HUES64 (cell line): Measurements from ENCODE around the gene MRTFA.
A peak's percentile ranks its signal among the peaks of the same experiment; 100 is the strongest.
"Not testable (repeated sequence)": the region's sequence is repeated elsewhere in the genome, so short reads cannot be mapped to it uniquely, and the experiment has no call there.

Source experiments
- H3K27ac ChIP-seq: 2 replicates; pipeline ENCODE4 v1.7.0; 2013; ENCODE audit warnings: low read depth, low read length, inconsistent platforms
- H3K27me3 ChIP-seq: 2 replicates; pipeline ENCODE4 v1.6.1; 2013; ENCODE audit warnings: mild to moderate bottlenecking, low read length; ENCODE audit not compliant: insufficient read depth
- H3K36me3 ChIP-seq: 2 replicates; pipeline ENCODE4 v1.6.1; 2013; ENCODE audit warnings: mild to moderate bottlenecking, low read length; ENCODE audit not compliant: insufficient read depth
- H3K4me1 ChIP-seq: 2 replicates; pipeline ENCODE4 v1.6.1; 2013; ENCODE audit warnings: mild to moderate bottlenecking, low read length, moderate library complexity; ENCODE audit not compliant: insufficient read depth
- H3K4me3 ChIP-seq: 2 replicates; pipeline ENCODE4 v1.5.1; 2013; ENCODE audit warnings: mild to moderate bottlenecking, low read length, moderate library complexity
- H3K9ac ChIP-seq: 2 replicates; pipeline ENCODE4 v1.6.1; 2013; ENCODE audit warnings: mild to moderate bottlenecking, low read depth, low read length
- H3K9me3 ChIP-seq: 2 replicates; pipeline ENCODE4 v1.6.1; 2013; ENCODE audit warnings: low read depth, low read length; ENCODE audit not compliant: insufficient read depth
- WGBS: fragments of 150-250, 120-280 bp; methylation state at CpG from one replicate; pipeline ENCODE4 v1.1.7; 2013; ENCODE audit warnings: missing lambda C conversion rate; 5-methylcytosine and 5-hydroxymethylcytosine counted together

The MRTFA gene

DNA sequence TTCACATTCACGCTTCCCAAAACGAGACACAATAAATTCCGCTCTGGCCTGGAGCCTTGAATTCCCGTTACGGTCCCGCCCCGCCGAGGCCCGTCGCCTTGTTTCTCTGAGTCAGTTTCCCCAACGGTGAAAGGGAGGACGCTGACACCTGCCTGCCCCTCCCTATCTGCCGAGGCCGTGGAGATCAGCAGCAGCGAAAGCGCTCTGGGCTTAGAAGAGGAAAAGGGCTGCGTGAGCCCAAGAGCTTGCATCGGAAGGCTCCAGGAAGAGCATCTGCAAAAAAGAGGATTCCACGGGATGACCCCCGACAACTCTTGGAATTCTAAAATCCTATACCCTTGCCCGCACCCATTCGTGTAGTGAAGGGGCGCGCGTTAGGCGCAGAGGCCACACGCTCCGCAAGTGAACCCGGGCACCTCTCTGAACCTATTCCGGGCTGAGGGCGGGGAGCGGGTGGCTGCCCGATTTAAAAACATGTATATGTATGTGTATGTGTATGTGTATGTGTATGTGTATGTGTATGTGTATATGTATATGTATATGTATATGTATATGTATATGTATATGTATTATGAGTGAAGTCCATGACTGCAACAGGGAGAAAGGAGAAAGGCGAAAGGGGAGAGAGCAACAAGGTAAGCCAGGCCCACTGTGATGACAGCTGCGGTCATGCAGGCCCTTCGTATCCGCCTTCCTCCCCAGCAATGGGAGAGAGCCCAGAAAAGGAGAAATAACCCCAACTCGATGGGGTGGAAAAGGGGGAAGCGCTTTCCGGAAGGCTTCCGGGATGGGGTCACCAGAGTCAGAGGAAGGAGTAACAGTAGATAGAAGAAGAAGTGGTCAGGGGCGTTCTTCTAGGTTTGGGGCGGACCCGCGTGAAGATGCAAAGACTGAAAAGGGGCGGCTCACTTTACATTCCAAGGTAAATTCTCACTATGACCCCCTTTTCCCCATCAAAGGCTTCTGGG, 948 bp upstream of the MRTFA start:
- 35% methylated on average over 43 of the region's 46 CpGs for WGBS
- peaks cover 5% of the 10 kb centered on the region; the same call in 1 of the 2 replicates for H3K4me1 ChIP-seq

DNA sequence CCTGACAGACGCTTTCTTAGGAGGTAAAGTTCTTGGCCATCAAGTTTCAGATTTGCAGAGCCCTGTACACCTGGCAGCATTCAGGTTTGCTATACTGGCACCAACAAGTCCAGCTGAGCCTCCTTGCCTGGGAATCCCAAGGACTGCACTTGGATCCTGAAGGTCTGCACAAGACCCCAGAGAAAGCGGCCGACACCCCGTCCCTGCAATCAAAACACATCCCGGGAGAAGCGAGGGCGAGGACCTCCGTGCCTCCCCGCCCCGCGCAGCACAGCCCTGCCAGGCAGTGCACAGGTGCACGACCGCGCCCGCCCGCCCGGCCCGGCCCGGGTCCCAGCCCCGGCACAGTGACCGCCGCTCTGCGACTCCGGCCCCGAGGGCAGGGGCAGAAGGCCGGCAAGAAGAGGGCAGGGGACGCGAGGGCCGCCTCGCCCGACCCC, 559 bp downstream of the MRTFA start:
- no peaks in the 10 kb centered on the region for H3K9me3 ChIP-seq
- H3K9ac ChIP-seq, result peak overlapping the region; percentile 75
- H3K4me3 ChIP-seq, result peak overlapping the region; percentile 79
- peak overlapping the region; percentile 76; the same call in 1 of the 2 replicates for H3K27ac ChIP-seq
- H3K4me1 ChIP-seq, result peaks cover 5% of the 10 kb centered on the region; the same call in 1 of the 2 replicates
- H3K27me3 ChIP-seq, result no peaks in the 10 kb centered on the region
- 2% methylated on average over 31 of the region's 31 CpGs for WGBS
- no peaks in the 10 kb centered on the region for H3K36me3 ChIP-seq

More for the DNA sequence above, 948 bp upstream of the MRTFA start:
- Histone ChIP-seq H3K27me3 (no peaks in the 10 kb centered on the region), H3K36me3 (no peaks in the 10 kb centered on the region), H3K9ac (peak overlapping the region; percentile 30), H3K9me3 (no peaks in the 10 kb centered on the region), H3K27ac (0 out of 2 replicates have a peak overlapping the region, but pooled peaks have one; percentile 14), H3K4me3 (peak overlapping the region; percentile 63)

DNA sequence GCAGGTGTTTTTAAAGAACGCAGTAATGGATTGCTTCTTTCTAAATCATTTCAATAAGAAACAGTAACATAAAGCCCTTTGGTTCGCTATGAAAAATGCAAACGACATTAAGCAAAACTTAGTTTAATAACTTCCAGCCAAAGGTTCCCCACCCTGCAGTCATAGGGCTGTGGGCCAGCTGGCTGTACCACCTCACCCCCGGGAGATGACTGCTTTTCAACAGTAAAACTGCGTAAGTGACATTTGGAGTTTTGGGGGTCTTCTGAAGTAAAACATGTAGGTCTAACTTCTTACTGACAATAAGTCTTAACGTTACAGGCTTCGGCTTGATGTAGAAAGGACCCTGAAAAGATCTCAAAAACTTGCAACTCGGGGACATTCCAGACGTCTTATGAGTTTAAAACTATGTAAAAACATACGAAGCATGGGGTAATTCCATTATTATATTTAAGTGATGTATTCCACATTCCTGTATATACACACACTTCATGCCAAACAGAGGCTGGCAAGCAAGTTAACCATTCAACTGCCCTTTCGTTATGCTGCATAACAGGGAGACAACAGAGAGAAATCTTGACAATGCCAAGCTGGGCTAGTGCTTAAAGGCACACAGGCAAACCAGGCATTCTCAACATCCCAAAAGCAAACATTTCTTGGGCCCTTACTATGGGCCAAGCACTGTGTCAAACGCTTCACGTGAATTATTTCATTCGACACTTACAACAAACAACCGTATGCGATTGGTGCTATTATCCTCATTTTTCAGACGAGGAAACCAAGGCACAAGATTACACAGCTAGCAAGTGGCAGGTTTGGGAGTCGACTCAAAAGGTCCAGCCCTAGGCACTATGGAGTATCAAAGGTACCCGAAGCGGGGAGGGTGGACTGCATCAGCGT, 1.2 kb downstream of the MRTFA start:
- H3K4me3 ChIP-seq, result peak overlapping the region; percentile 79
- H3K27ac ChIP-seq, result no peak overlapping the region

DNA sequence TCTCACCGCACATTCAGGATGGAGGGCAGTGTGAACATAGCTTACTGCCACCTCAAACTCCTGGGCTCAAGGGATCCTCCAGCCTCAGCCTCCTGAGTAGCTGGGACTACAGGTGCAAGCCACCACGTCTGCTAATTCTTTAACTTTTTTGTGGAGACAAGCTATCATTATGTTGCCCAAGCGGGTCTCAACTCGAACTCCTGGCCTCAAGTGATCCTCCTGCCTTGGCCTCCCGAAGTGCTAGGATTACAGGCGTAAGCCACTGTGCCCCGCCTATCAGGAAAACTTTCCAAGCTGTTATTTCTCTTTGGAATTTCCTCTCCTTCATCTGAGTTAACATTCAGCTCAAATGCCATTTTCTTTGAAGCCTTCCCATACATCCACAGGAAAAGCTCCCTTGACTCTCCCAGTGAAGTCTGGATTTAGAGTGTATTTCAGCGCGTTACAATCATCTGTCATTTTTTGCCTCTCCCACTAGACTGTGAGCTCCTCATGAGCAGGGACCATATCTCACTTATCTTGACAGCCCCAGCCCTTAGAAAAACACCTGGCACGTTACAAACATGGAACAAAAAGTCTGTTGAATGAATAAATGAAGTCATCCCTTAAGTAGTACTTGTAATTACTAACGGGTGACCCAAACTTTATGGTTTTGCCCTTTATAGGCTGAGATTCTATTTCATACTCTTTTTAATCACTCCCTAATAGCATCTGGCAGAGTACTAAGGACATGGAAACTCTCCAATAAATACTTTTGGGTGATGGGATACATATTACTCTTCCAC, 2.2 kb downstream of the MRTFA start:
- Histone ChIP-seq H3K9ac (no peak overlapping the region), H3K4me3 (no peak overlapping the region), H3K27me3 (no peaks in the 10 kb centered on the region), H3K4me1 (peaks cover 5% of the 10 kb centered on the region; the same call in 1 of the 2 replicates), H3K36me3 (no peaks in the 10 kb centered on the region), H3K9me3 (no peaks in the 10 kb centered on the region), H3K27ac (no peak overlapping the region)
- 97% methylated on average over 11 of the region's 11 CpGs for WGBS

More for the DNA sequence above, 1.2 kb downstream of the MRTFA start:
- peak overlapping the region; percentile 75 for H3K9ac ChIP-seq
- H3K36me3 ChIP-seq, result no peaks in the 10 kb centered on the region
- H3K9me3 ChIP-seq, result no peaks in the 10 kb centered on the region
- H3K27me3 ChIP-seq, result no peaks in the 10 kb centered on the region
- 56% methylated on average over 20 of the region's 21 CpGs for WGBS
- H3K4me1 ChIP-seq, result peaks cover 5% of the 10 kb centered on the region; the same call in 1 of the 2 replicates

DNA sequence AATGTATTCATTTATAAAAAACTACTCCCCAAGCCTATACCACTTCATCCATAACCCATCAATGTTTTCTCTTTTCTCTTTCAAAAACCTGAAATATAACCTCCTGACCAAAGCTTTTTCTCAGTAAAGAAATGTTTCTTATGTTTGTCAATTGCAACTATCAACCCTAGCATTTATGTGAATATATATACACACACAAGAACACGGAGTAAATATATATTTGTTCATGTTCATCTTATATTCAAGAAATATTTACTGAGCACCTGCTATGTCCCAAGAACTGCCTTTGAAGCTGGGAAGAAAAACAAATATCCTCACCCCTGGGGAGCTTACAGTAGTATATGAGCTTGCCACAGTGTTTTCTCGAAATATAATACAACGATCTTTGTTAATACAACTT, 3.5 kb downstream of the MRTFA start:
- 82% methylated on average over 2 of the region's 3 CpGs for WGBS
- H3K9me3 ChIP-seq, result no peaks in the 10 kb centered on the region

DNA sequence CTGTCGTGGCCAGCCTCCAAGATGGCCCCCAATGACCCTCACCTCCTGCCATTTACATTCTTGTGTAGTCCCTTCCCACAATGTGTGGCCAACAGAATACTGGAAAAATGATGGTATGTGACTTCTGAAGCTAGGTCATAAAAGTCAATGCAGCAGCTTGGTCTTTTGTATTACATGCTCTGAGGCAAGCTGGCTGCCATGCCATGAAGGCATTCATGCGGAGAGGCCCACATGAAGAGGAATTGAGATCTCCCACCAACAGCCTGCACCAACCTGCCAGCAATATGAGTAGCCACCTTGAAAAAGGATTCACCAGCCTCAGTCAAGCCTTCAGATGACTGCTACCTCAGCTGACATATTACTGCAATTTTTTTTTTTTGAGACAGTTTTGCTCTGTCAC, 4.6 kb downstream of the MRTFA start:
- Histone ChIP-seq H3K4me1 (peaks cover 8% of the 10 kb centered on the region), H3K27ac (no peak overlapping the region), H3K9ac (no peak overlapping the region), H3K36me3 (no peaks in the 10 kb centered on the region), H3K9me3 (no peaks in the 10 kb centered on the region), H3K4me3 (no peak overlapping the region), H3K27me3 (no peaks in the 10 kb centered on the region)
- WGBS, result 94% methylated on average over 2 of the region's 2 CpGs

More for the DNA sequence above, 3.5 kb downstream of the MRTFA start:
- Histone ChIP-seq H3K4me1 (peaks cover 8% of the 10 kb centered on the region), H3K27me3 (no peaks in the 10 kb centered on the region), H3K36me3 (no peaks in the 10 kb centered on the region), H3K9ac (no peak overlapping the region), H3K4me3 (no peak overlapping the region), H3K27ac (no peak overlapping the region)

DNA sequence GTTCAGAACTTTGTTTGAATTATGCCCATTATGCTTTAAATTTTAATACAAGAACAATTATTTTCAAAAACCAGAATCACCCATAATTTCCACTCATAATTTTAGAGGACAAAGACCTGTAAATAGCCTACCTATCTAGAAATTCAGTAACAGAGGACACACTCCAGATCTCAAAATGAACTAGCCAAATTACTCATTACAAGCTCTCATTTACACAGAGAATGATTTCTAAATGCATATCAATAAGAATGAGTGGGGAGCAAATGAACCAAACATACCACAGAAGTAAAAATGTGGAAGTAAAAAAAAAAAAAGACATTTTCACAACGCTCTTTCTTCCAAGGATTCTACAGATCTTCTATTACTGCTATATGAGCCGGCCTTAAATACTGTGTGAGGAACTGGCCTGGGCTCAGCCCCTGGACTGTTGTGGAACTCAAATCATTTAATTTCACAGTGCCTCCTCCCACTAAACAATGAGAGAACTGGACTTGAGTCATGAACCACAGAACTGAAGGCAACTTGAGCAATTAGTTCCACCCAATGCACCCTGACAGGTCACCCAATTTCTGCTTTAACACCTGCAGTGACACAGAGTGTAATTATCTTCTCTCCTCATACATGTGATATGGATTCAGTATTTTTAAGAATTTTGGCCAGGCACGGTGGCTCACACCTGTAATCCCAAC, 8.0 kb downstream of the MRTFA start:
- no peak overlapping the region for H3K4me3 ChIP-seq
- H3K27me3 ChIP-seq, result no peaks in the 10 kb centered on the region
- no peak overlapping the region for H3K27ac ChIP-seq
- no peaks in the 10 kb centered on the region for H3K9me3 ChIP-seq
- peaks cover 4% of the 10 kb centered on the region; the same call in 1 of the 2 replicates for H3K4me1 ChIP-seq
- no peaks in the 10 kb centered on the region for H3K36me3 ChIP-seq
- H3K9ac ChIP-seq, result peak overlapping the region; percentile 30; the same call in 1 of the 2 replicates
- 87% methylated on average over 3 of the region's 3 CpGs for WGBS

DNA sequence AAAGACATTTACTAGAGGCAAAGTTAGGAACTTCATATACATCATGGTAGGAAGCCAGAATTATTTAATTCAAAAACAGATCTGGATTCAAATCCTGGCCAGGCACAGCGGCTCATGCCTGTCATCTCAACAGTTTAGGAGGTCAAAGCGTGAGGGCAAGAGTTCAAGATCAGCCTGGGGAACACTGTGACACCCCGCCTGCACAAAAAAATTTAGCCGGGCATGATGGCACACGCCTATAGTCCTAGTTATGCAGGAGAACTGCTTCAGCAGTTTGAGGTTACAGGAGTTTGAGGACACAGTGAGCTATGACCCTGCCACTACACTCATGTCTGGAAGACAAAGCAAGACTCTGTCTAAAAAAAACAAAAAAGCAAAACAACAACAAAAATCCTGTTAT, 8.9 kb downstream of the MRTFA start:
- Histone ChIP-seq H3K4me3 (no peak overlapping the region), H3K9ac (0 out of 2 replicates have a peak overlapping the region, but pooled peaks have one; percentile 20), H3K27ac (no peak overlapping the region), H3K36me3 (no peaks in the 10 kb centered on the region), H3K27me3 (no peaks in the 10 kb centered on the region), H3K9me3 (0 out of 2 replicates have a peak, but pooled peaks cover 2% of the 10 kb centered on the region), H3K4me1 (peaks cover 4% of the 10 kb centered on the region; the same call in 1 of the 2 replicates)
- WGBS, result 96% methylated on average over 5 of the region's 5 CpGs

DNA sequence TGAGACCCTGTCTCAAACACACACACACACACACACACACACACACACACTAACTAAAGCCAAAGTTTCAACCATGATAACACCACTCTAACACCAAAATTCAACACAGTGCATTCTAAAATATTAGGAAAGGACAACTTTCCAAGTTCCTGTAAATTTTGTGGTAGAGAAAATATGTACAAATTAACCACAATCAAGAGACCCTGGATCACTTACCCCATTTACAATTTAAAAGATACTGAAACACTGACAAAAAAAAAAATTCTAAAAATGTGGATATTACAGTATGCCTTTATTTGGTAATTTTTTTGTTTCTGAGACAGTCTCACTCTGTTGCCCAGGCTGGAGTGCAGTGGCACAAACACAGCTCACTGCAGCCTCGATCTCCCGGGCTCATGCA, 9.7 kb downstream of the MRTFA start:
- H3K9ac ChIP-seq, result no peak overlapping the region
- 96% methylated on average over 2 of the region's 2 CpGs for WGBS
- H3K27me3 ChIP-seq, result no peaks in the 10 kb centered on the region
- no peak overlapping the region for H3K27ac ChIP-seq
- peaks cover 4% of the 10 kb centered on the region; the same call in 1 of the 2 replicates for H3K4me1 ChIP-seq
- H3K9me3 ChIP-seq, result 0 out of 2 replicates have a peak, but pooled peaks cover 2% of the 10 kb centered on the region
- H3K4me3 ChIP-seq, result no peak overlapping the region
- H3K36me3 ChIP-seq, result no peaks in the 10 kb centered on the region

DNA sequence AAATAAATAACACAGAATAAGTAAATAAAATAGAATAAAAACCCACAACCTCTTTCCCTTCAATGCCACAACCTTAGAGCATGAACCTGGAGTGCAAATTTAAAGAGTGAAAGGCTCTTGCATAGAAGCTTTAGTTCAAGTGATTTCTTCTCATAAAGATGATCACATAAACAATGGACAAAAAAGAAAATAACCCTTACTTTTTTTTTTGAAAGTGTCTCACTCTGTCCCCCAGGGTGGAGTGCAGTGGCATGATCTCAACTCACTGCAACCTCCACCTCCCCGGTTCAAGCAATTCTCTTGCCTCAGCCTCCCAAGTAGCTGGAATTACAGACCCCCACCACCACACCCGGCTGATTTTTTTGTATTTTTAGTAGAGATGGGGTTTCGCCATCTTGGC, 10.7 kb downstream of the MRTFA start:
- whole genome bisulfite sequencing, result 90% methylated on average over 2 of the region's 3 CpGs
- H3K9me3 ChIP-seq, H3K4me1 ChIP-seq, H3K27me3 ChIP-seq, H3K9ac ChIP-seq, H3K27ac ChIP-seq, H3K4me3 ChIP-seq, H3K36me3 ChIP-seq: not testable (repeated sequence)
